B cell (primary cell): ENCODE results near the gene CADM2. TPM values are rescaled to one million over a fixed set of nuclear protein-coding genes. Genes with fewer than 3 reads are reported as not detected.

Source experiments
- ATAC-seq: fragments of 200-7000 bp; cut with Tn5 transposase; one replicate; pipeline ENCODE4 v1.10.0; 2021; ENCODE audit warnings: low read depth, mild to moderate bottlenecking, moderate number of reproducible peaks, moderate library complexity
- CTCF ChIA-PET: fragments of 350-600 bp; sonication (Branson Sonifier 250); formaldehyde crosslinking; loops from one replicate; lab custom pipeline; 2021; ENCODE audit warnings: antibody characterized with exemption, inconsistent platforms; lab: Charles Lee
- POLR2A ChIA-PET: fragments of 350-600 bp; sonication (Branson Sonifier 250); formaldehyde crosslinking; loops from one replicate; lab custom pipeline; 2021; ENCODE audit warnings: antibody characterized with exemption; lab: Charles Lee
- DNase-seq: peaks from one replicate; pipeline ENCODE4 v3.0.0; 2013
- H2AFZ ChIP-seq: 2 replicates; pipeline ENCODE4 v1.6.1; 2012; ENCODE audit warnings: mild to moderate bottlenecking, low read depth, low read length; ENCODE audit not compliant: insufficient read depth, poor library complexity, severe bottlenecking
- H3K27ac ChIP-seq, 2 donors: 1 replicate in 1 of 2; 2 replicates in 1 of 2; pipeline ENCODE4 v1.5.1; 2012 to 2013; ENCODE audit warnings: low read length in 2 of 2, mild to moderate bottlenecking in 2 of 2, moderate library complexity in 1 of 2
- H3K27me3 ChIP-seq, 4 experiments: fragments of 200-600 bp in 1 of 4; sonication (generic) in 1 of 4; replicated peaks in 1 of 4; 1 replicate in 2 of 4; 2 replicates in 2 of 4; pipeline versions ENCODE4 v1.6.1 to v1.7.0; 2013 to 2016; ENCODE audit warnings: low read length in 3 of 4, mild to moderate bottlenecking in 2 of 4, mixed read lengths in 1 of 4, moderate library complexity in 1 of 4; ENCODE audit not compliant: insufficient read depth in 4 of 4, control insufficient read depth in 3 of 4; ENCODE audit errors: control extremely low read depth in 1 of 4
- H3K36me3 ChIP-seq, 2 experiments: replicated peaks in 1 of 2; 1 replicate in 1 of 2; 2 replicates in 1 of 2; pipeline versions ENCODE4 v1.6.1 to v1.7.1; 2013; ENCODE audit warnings: low read length in 1 of 2; ENCODE audit not compliant: insufficient read depth in 2 of 2, control insufficient read depth in 1 of 2; ENCODE audit errors: control extremely low read depth in 1 of 2, extremely low read depth in 1 of 2
- H3K4me1 ChIP-seq, 2 donors: fragments of 200-600 bp in 1 of 2; sonication (generic) in 1 of 2; 1 replicate in 1 of 2; 2 replicates in 1 of 2; pipeline versions ENCODE4 v1.5.1 to v1.6.1; 2013 to 2017; ENCODE audit warnings: low read length in 2 of 2; ENCODE audit not compliant: control insufficient read depth in 2 of 2, insufficient read depth in 2 of 2
- H3K4me2 ChIP-seq: replicated peaks from 2 replicates; pipeline ENCODE3; 2012; ENCODE audit warnings: mild to moderate bottlenecking, low read depth, low read length; ENCODE audit not compliant: poor library complexity, severe bottlenecking
- H3K4me3 ChIP-seq, 5 experiments: fragments of 200-600 bp in 1 of 5; sonication (generic) in 1 of 5; 1 replicate in 3 of 5; 2 replicates in 2 of 5; pipeline versions ENCODE4 v1.5.1 to v1.7.0; 2011 to 2016; ENCODE audit warnings: low read length in 4 of 5, mild to moderate bottlenecking in 4 of 5, low read depth in 2 of 5, control low read depth in 1 of 5, moderate library complexity in 1 of 5; ENCODE audit not compliant: insufficient read depth in 1 of 5; ENCODE audit errors: control extremely low read depth in 1 of 5, extremely low read depth in 1 of 5
- H3K79me2 ChIP-seq: fragments of 200-600 bp; sonication (generic); one replicate; pipeline ENCODE4 v1.6.0; 2016; ENCODE audit warnings: low read length; ENCODE audit not compliant: control insufficient read depth, insufficient read depth
- H3K9ac ChIP-seq: fragments of 200-600 bp; sonication (generic); 2 replicates; pipeline ENCODE4 v1.6.1; 2017; ENCODE audit warnings: mild to moderate bottlenecking, low read length, moderate library complexity
- H3K9me3 ChIP-seq, 3 donors: one replicate each; pipeline versions ENCODE4 v1.6.1 to v1.7.1; 2013; ENCODE audit warnings: low read length in 2 of 3; ENCODE audit not compliant: control insufficient read depth in 2 of 3, insufficient read depth in 1 of 3; ENCODE audit errors: control extremely low read depth in 1 of 3
- H4K20me1 ChIP-seq: 2 replicates; pipeline ENCODE4 v1.6.0; 2012; ENCODE audit warnings: mild to moderate bottlenecking, low read length; ENCODE audit not compliant: insufficient read depth, control insufficient read depth, poor library complexity, severe bottlenecking
- H3K27ac Mint-ChIP-seq: one replicate; pipeline ENCODE4 v1.8.0; 2021; ENCODE audit warnings: mixed read lengths
- H3K27me3 Mint-ChIP-seq: one replicate; pipeline ENCODE4 v1.8.0; 2021; ENCODE audit warnings: mixed read lengths
- H3K4me1 Mint-ChIP-seq: one replicate; pipeline ENCODE4 v1.8.0; 2021; ENCODE audit warnings: mixed read lengths
- H3K4me3 Mint-ChIP-seq: one replicate; pipeline ENCODE4 v1.8.0; 2021; ENCODE audit warnings: mixed read lengths
- H3K9me3 Mint-ChIP-seq: one replicate; pipeline ENCODE4 v1.8.0; 2022; ENCODE audit warnings: mixed read lengths; ENCODE audit not compliant: insufficient read depth
- EZH2 ChIP-seq: IDR thresholded peaks from 2 replicates; pipeline ENCODE4 v1.6.1; 2012; ENCODE audit warnings: borderline replicate concordance, low read depth, mild to moderate bottlenecking, moderate library complexity, low read length; ENCODE audit not compliant: insufficient read depth, poor library complexity, severe bottlenecking
- intact Hi-C: fragments of 100-400 bp; cut with micrococcal nuclease; formaldehyde crosslinking; loops from one replicate; pipeline ENCODE4 v1.10.0; 2022
- polyA plus RNA-seq: library from polyadenylated mRNA; depleted of rRNA; stranded (reverse); fragments of >200 nt; gene quantifications from 2 replicates; pipeline ENCODE4 v1.2.3, GENCODE V29; 2012
- total RNA-seq, 2 donors: library from RNA; stranded (reverse); fragments of 120-200 nt in 1 of 2; gene quantifications; 1 replicate in 1 of 2; 2 replicates in 1 of 2; pipeline versions ENCODE4 v1.2.3 to v1.2.4, GENCODE V29; 2013 to 2022
- TF ChIP-seq, protein P1 (sequence below): fragments of 200-600 bp; IDR thresholded peaks from one replicate; pipeline ENCODE4 v1.8.0; 2022; ENCODE audit warnings: antibody characterized with exemption, mild to moderate bottlenecking

The CADM2 gene
- total and polyA plus RNA-seq, 2 donors (not counting 1 experiment from before 2014, with no cell fraction given): 0.10 to 0.37 TPM

DNA sequence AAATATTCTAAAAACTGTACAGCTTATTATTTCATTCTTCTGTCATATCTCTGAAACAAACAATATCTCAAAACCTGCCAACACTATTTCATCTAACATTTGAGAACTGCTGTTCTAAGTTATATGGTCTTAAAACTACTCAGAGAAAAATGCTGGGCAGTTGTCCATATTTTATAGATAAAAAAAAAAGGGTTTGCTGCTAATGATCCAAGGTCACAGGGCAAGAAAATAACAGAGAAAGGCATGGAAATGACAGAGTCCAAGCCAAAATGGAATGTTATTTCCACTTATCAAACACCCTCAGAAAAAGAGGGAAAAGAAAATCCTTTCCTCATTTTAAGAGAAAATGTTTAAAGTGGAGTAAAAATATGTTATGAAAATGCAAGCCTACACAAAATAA lies 313.1 kb downstream of the CADM2 start:
- Histone ChIP-seq H3K4me3 (no peak overlapping the region), H2AFZ (no peak overlapping the region), H3K36me3 (no peaks in the 10 kb centered on the region), H4K20me1 (no peaks in the 10 kb centered on the region), H3K9ac (no peak overlapping the region), H3K4me2 (no peak overlapping the region), H3K4me1 (no peaks in the 10 kb centered on the region), H3K27ac (no peak overlapping the region), H3K27me3 (no peaks in the 10 kb centered on the region), H3K79me2 (no peaks in the 10 kb centered on the region), H3K9me3 (no peaks in the 10 kb centered on the region)
- no peaks in the 10 kb centered on the region for H3K27me3 Mint-ChIP-seq
- H3K27ac Mint-ChIP-seq: no peak overlapping the region
- H3K4me3 Mint-ChIP-seq: no peak overlapping the region
- ATAC-seq (no peak), DNase-seq (no peak)
- H3K9me3 Mint-ChIP-seq: no peaks in the 10 kb centered on the region
- ChIA-PET CTCF (no interaction called here), POLR2A (no interaction called here)
- no peak for TF ChIP-seq EZH2
- TF ChIP-seq, protein P1, sequence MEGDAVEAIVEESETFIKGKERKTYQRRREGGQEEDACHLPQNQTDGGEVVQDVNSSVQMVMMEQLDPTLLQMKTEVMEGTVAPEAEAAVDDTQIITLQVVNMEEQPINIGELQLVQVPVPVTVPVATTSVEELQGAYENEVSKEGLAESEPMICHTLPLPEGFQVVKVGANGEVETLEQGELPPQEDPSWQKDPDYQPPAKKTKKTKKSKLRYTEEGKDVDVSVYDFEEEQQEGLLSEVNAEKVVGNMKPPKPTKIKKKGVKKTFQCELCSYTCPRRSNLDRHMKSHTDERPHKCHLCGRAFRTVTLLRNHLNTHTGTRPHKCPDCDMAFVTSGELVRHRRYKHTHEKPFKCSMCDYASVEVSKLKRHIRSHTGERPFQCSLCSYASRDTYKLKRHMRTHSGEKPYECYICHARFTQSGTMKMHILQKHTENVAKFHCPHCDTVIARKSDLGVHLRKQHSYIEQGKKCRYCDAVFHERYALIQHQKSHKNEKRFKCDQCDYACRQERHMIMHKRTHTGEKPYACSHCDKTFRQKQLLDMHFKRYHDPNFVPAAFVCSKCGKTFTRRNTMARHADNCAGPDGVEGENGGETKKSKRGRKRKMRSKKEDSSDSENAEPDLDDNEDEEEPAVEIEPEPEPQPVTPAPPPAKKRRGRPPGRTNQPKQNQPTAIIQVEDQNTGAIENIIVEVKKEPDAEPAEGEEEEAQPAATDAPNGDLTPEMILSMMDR: no peak
- intact Hi-C loops: no loop called here
- no peaks in the 10 kb centered on the region for H3K4me1 Mint-ChIP-seq

DNA sequence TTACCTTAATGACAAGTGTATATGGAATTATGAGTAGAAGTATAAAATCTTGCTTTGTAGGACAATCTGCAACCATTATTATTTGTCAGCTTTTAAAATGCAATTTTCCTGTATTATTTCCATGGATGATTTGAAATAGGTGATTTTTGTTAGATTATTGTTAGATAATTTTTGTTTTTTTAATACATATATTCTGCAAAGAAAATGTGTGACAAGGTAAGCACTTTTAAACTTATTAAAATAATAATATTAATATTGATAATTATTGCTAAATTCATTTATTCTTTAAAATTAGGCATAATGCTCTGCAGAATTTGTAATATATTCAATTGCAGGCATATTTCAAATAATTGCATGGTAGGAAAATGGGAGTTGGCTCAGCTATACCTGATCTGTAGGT lies 329.5 kb downstream of the CADM2 start:
- TF ChIP-seq EZH2: no peak
- TF ChIP-seq, protein P1: no peak
- H3K27me3 ChIP-seq: no peaks in the 10 kb centered on the region
- no peak overlapping the region for H3K9ac ChIP-seq
- H3K27ac ChIP-seq: no peak overlapping the region
- H3K27ac Mint-ChIP-seq: no peak overlapping the region
- no peak overlapping the region for H3K4me3 ChIP-seq
- no peak overlapping the region for H3K4me3 Mint-ChIP-seq
- H3K9me3 Mint-ChIP-seq: no peaks in the 10 kb centered on the region
- H3K36me3 ChIP-seq: no peaks in the 10 kb centered on the region
- peaks cover 0 to 4% (median 0%) of the 10 kb centered on the region in 3 donors for H3K9me3 ChIP-seq
- no peaks in the 10 kb centered on the region for H4K20me1 ChIP-seq
- no peaks in the 10 kb centered on the region for H3K27me3 Mint-ChIP-seq
- ChIA-PET POLR2A (no interaction called here), CTCF (no interaction called here)
- H3K4me1 Mint-ChIP-seq: no peaks in the 10 kb centered on the region
- intact Hi-C loops: no loop called here
- ATAC-seq (no peak), DNase-seq (no peak)
- H3K4me2 ChIP-seq: no peak overlapping the region
- H2AFZ ChIP-seq: no peak overlapping the region
- no peaks in the 10 kb centered on the region for H3K4me1 ChIP-seq
- H3K79me2 ChIP-seq: no peaks in the 10 kb centered on the region
